GM23338 (cell line): ENCODE measurements around the gene DPH1. TPM values are rescaled to one million over a fixed set of nuclear protein-coding genes. Genes with fewer than 3 reads are reported as not detected.

Experiments used
- ATAC-seq: fragments of 200-7000 bp; cut with Tn5 transposase; 3 replicates; pipeline ENCODE4 v1.9.1; 2020
- DNase-seq: peaks from one replicate; pipeline ENCODE4 v3.0.0-alpha.2; 2015; ENCODE audit warnings: low spot score
- H2AFZ ChIP-seq: fragments of 200-600 bp; sonication (generic); 2 replicates; pipeline ENCODE4 v1.8.0; 2016; ENCODE audit warnings: antibody characterized with exemption, mild to moderate bottlenecking, moderate library complexity
- H3F3A ChIP-seq: fragments of 200-600 bp; sonication (generic); replicated peaks from 2 replicates; pipeline ENCODE4 v1.8.0; 2017; ENCODE audit warnings: antibody characterized with exemption, mixed run types, low read depth
- H3K27ac ChIP-seq: fragments of 200-600 bp; sonication (generic); 2 replicates; pipeline ENCODE4 v1.6.1; 2016; ENCODE audit warnings: low read depth
- H3K27me3 ChIP-seq: fragments of 200-600 bp; sonication (generic); 2 replicates; pipeline ENCODE4 v1.8.0; 2016; ENCODE audit warnings: mild to moderate bottlenecking, mixed run types, moderate library complexity; ENCODE audit not compliant: insufficient read depth
- H3K36me3 ChIP-seq: fragments of 200-600 bp; sonication (generic); 2 replicates; pipeline ENCODE4 v1.8.0; 2016; ENCODE audit warnings: mild to moderate bottlenecking; ENCODE audit not compliant: insufficient read depth
- H3K4me1 ChIP-seq: fragments of 200-600 bp; sonication (generic); 2 replicates; pipeline ENCODE4 v1.8.0; 2016; ENCODE audit warnings: mild to moderate bottlenecking, moderate library complexity; ENCODE audit not compliant: insufficient read depth
- H3K4me2 ChIP-seq: fragments of 200-600 bp; sonication (generic); 2 replicates; pipeline ENCODE4 v1.7.1; 2017; ENCODE audit warnings: mixed run types
- H3K4me3 ChIP-seq: fragments of 200-600 bp; sonication (generic); 2 replicates; pipeline ENCODE4 v1.6.1; 2016; ENCODE audit warnings: mixed run types
- H3K79me2 ChIP-seq: fragments of 200-600 bp; sonication (generic); replicated peaks from 2 replicates; pipeline ENCODE4 v1.8.0; 2017; ENCODE audit warnings: mild to moderate bottlenecking; ENCODE audit not compliant: insufficient read depth
- H3K9me2 ChIP-seq: fragments of 200-600 bp; sonication (generic); 2 replicates; pipeline ENCODE4 v1.8.0; 2017; ENCODE audit not compliant: insufficient read depth
- H4K20me1 ChIP-seq: fragments of 200-600 bp; sonication (generic); replicated peaks from 2 replicates; pipeline ENCODE4 v1.8.0; 2017; ENCODE audit warnings: mild to moderate bottlenecking; ENCODE audit not compliant: insufficient read depth
- H3K27ac Mint-ChIP-seq: 2 replicates; pipeline ENCODE4 v1.8.0; 2020; ENCODE audit warnings: inconsistent platforms, mild to moderate bottlenecking, moderate library complexity, mixed read lengths
- H3K27me3 Mint-ChIP-seq: 3 replicates; pipeline ENCODE4 v1.8.0; 2022; ENCODE audit warnings: low read depth, mild to moderate bottlenecking, moderate library complexity, mixed read lengths, inconsistent platforms; ENCODE audit not compliant: insufficient read depth, poor library complexity
- H3K36me3 Mint-ChIP-seq: 3 replicates; pipeline ENCODE4 v1.8.0; 2021; ENCODE audit warnings: low read depth, mild to moderate bottlenecking, inconsistent platforms, moderate library complexity, mixed read lengths
- H3K4me1 Mint-ChIP-seq: 3 replicates; pipeline ENCODE4 v1.8.0; 2020; ENCODE audit warnings: mild to moderate bottlenecking, inconsistent platforms, mixed read lengths
- H3K4me3 Mint-ChIP-seq: 3 replicates; pipeline ENCODE4 v1.8.0; 2021; ENCODE audit warnings: moderate library complexity, mild to moderate bottlenecking, inconsistent platforms, mixed read lengths
- H3K9me3 Mint-ChIP-seq: 3 replicates; pipeline ENCODE4 v1.8.0; 2020; ENCODE audit warnings: moderate library complexity, mild to moderate bottlenecking, inconsistent platforms, mixed read lengths
- CREB1 ChIP-seq: fragments of 250-450 bp; sonication (Bioruptor Pico); IDR thresholded peaks from 2 replicates; pipeline ENCODE4 v1.5.0; 2020; ENCODE audit warnings: low read depth, mild to moderate bottlenecking, moderate library complexity
- EZH2 ChIP-seq: fragments of 200-600 bp; sonication (generic); IDR thresholded peaks from one replicate; pipeline ENCODE4 v1.8.0; 2017; ENCODE audit warnings: antibody characterized with exemption, mild to moderate bottlenecking, low read depth; ENCODE audit not compliant: unreplicated experiment
- EZH2phosphoT487 ChIP-seq: fragments of 200-600 bp; sonication (generic); IDR thresholded peaks from one replicate; pipeline ENCODE4 v1.8.1; 2018; ENCODE audit warnings: antibody characterized with exemption; ENCODE audit not compliant: unreplicated experiment
- JUNB ChIP-seq: IDR thresholded peaks from one replicate; pipeline ENCODE4 v1.6.1; 2016; ENCODE audit warnings: antibody characterized with exemption; ENCODE audit not compliant: unreplicated experiment
- NANOG ChIP-seq: IDR thresholded peaks from 2 replicates; pipeline ENCODE4 v1.6.1; 2016; ENCODE audit warnings: antibody characterized with exemption, borderline replicate concordance
- STAT1 ChIP-seq: IDR thresholded peaks from one replicate; pipeline ENCODE4 v1.6.1; 2016; ENCODE audit warnings: antibody characterized with exemption; ENCODE audit not compliant: unreplicated experiment
- ZNF114 ChIP-seq: fragments of 250-450 bp; sonication (Bioruptor Pico); IDR thresholded peaks from 2 replicates; pipeline ENCODE4 v1.5.0; 2020; ENCODE audit warnings: mild to moderate bottlenecking, moderate library complexity
- polyA plus RNA-seq: library from polyadenylated mRNA; unstranded; fragments of >200 nt; fragmentation: Nextera tagmentation; extraction: Ambion mirVana; gene quantifications from 2 replicates; pipeline ENCODE4 v1.2.1, GENCODE V29; 2016
- total RNA-seq: library from RNA; depleted of rRNA; stranded (reverse); fragments of >200 nt; shearing (Covaris generic); gene quantifications from 2 replicates; pipeline ENCODE4 v1.2.3, GENCODE V29; 2014
- TF ChIP-seq, protein P1 (sequence below): fragments of 250-450 bp; sonication (Bioruptor Pico); IDR thresholded peaks from 2 replicates; pipeline ENCODE4 v1.5.0; 2020; ENCODE audit warnings: mild to moderate bottlenecking, moderate library complexity
- TF ChIP-seq, protein P2 (sequence below): IDR thresholded peaks from one replicate; pipeline ENCODE4 v1.6.1; 2018; ENCODE audit warnings: antibody characterized with exemption; ENCODE audit not compliant: unreplicated experiment
- TF ChIP-seq, protein P3 (sequence below), 2 experiments: fragments of 200-600 bp in 1 of 2; sonication (generic) in 1 of 2; conservative IDR thresholded peaks; 2 replicates each; pipeline versions ENCODE4 v1.5.1 to v1.6.1; 2016 to 2017; ENCODE audit warnings: antibody characterized with exemption in 2 of 2, low read depth in 2 of 2, mild to moderate bottlenecking in 2 of 2, moderate library complexity in 1 of 2

The DPH1 gene
- total and polyA plus RNA-seq, 2 experiments from 2014 or later, result 11.8 to 28.2 TPM

DNA sequence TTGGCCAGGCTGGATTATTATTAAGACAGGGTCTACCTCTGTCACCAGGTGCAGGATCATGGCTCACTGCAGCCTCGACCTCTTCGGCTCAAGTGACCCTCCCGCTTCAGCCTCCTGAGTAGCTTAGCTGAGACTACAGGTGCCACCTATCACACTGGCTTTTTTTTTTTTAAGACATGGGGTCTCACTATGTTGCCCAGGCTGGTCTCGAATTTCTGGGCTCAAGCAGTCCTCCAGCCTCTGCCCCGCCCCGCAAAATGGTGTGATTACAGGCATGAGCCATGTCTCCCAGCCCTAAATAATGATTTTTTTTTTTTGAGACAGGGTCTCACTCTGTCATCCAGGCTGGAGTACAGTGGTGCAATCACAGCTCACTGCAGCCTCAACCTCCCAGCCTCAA lies 17.6 kb downstream of the DPH1 start:
- Histone ChIP-seq H3F3A (peaks cover 15% of the 10 kb centered on the region), H3K27me3 (peaks cover 69% of the 10 kb centered on the region), H3K79me2 (no peaks in the 10 kb centered on the region), H3K4me3 (no peak overlapping the region), H2AFZ (no peak overlapping the region), H4K20me1 (no peaks in the 10 kb centered on the region; the same call in 1 of the 2 replicates), H3K36me3 (peaks cover 7% of the 10 kb centered on the region; the same call in 1 of the 2 replicates), H3K9me2 (no peaks in the 10 kb centered on the region), H3K4me1 (peaks cover 3% of the 10 kb centered on the region; the same call in 1 of the 2 replicates), H3K27ac (no peak overlapping the region), H3K4me2 (no peak overlapping the region)
- TF ChIP-seq NANOG (no peak), ZNF114 (no peak), EZH2 (no peak), EZH2phosphoT487 (no peak), JUNB (no peak), CREB1 (no peak), STAT1 (no peak)
- TF ChIP-seq, protein P1, sequence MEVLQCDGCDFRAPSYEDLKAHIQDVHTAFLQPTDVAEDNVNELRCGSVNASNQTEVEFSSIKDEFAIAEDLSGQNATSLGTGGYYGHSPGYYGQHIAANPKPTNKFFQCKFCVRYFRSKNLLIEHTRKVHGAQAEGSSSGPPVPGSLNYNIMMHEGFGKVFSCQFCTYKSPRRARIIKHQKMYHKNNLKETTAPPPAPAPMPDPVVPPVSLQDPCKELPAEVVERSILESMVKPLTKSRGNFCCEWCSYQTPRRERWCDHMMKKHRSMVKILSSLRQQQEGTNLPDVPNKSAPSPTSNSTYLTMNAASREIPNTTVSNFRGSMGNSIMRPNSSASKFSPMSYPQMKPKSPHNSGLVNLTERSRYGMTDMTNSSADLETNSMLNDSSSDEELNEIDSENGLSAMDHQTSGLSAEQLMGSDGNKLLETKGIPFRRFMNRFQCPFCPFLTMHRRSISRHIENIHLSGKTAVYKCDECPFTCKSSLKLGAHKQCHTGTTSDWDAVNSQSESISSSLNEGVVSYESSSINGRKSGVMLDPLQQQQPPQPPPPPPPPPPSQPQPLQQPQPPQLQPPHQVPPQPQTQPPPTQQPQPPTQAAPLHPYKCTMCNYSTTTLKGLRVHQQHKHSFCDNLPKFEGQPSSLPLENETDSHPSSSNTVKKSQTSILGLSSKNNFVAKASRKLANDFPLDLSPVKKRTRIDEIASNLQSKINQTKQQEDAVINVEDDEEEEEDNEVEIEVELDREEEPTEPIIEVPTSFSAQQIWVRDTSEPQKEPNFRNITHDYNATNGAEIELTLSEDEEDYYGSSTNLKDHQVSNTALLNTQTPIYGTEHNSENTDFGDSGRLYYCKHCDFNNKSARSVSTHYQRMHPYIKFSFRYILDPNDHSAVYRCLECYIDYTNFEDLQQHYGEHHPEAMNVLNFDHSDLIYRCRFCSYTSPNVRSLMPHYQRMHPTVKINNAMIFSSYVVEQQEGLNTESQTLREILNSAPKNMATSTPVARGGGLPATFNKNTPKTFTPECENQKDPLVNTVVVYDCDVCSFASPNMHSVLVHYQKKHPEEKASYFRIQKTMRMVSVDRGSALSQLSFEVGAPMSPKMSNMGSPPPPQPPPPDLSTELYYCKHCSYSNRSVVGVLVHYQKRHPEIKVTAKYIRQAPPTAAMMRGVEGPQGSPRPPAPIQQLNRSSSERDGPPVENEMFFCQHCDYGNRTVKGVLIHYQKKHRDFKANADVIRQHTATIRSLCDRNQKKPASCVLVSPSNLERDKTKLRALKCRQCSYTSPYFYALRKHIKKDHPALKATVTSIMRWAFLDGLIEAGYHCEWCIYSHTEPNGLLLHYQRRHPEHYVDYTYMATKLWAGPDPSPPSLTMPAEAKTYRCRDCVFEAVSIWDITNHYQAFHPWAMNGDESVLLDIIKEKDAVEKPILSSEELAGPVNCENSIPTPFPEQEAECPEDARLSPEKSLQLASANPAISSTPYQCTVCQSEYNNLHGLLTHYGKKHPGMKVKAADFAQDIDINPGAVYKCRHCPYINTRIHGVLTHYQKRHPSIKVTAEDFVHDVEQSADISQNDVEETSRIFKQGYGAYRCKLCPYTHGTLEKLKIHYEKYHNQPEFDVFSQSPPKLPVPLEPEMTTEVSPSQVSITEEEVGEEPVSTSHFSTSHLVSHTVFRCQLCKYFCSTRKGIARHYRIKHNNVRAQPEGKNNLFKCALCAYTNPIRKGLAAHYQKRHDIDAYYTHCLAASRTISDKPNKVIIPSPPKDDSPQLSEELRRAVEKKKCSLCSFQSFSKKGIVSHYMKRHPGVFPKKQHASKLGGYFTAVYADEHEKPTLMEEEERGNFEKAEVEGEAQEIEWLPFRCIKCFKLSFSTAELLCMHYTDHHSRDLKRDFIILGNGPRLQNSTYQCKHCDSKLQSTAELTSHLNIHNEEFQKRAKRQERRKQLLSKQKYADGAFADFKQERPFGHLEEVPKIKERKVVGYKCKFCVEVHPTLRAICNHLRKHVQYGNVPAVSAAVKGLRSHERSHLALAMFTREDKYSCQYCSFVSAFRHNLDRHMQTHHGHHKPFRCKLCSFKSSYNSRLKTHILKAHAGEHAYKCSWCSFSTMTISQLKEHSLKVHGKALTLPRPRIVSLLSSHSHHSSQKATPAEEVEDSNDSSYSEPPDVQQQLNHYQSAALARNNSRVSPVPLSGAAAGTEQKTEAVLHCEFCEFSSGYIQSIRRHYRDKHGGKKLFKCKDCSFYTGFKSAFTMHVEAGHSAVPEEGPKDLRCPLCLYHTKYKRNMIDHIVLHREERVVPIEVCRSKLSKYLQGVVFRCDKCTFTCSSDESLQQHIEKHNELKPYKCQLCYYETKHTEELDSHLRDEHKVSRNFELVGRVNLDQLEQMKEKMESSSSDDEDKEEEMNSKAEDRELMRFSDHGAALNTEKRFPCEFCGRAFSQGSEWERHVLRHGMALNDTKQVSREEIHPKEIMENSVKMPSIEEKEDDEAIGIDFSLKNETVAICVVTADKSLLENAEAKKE (CRISPR knock-in tag), result no peak
- TF ChIP-seq, protein P2, sequence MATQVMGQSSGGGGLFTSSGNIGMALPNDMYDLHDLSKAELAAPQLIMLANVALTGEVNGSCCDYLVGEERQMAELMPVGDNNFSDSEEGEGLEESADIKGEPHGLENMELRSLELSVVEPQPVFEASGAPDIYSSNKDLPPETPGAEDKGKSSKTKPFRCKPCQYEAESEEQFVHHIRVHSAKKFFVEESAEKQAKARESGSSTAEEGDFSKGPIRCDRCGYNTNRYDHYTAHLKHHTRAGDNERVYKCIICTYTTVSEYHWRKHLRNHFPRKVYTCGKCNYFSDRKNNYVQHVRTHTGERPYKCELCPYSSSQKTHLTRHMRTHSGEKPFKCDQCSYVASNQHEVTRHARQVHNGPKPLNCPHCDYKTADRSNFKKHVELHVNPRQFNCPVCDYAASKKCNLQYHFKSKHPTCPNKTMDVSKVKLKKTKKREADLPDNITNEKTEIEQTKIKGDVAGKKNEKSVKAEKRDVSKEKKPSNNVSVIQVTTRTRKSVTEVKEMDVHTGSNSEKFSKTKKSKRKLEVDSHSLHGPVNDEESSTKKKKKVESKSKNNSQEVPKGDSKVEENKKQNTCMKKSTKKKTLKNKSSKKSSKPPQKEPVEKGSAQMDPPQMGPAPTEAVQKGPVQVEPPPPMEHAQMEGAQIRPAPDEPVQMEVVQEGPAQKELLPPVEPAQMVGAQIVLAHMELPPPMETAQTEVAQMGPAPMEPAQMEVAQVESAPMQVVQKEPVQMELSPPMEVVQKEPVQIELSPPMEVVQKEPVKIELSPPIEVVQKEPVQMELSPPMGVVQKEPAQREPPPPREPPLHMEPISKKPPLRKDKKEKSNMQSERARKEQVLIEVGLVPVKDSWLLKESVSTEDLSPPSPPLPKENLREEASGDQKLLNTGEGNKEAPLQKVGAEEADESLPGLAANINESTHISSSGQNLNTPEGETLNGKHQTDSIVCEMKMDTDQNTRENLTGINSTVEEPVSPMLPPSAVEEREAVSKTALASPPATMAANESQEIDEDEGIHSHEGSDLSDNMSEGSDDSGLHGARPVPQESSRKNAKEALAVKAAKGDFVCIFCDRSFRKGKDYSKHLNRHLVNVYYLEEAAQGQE, result no peak
- TF ChIP-seq, protein P3, sequence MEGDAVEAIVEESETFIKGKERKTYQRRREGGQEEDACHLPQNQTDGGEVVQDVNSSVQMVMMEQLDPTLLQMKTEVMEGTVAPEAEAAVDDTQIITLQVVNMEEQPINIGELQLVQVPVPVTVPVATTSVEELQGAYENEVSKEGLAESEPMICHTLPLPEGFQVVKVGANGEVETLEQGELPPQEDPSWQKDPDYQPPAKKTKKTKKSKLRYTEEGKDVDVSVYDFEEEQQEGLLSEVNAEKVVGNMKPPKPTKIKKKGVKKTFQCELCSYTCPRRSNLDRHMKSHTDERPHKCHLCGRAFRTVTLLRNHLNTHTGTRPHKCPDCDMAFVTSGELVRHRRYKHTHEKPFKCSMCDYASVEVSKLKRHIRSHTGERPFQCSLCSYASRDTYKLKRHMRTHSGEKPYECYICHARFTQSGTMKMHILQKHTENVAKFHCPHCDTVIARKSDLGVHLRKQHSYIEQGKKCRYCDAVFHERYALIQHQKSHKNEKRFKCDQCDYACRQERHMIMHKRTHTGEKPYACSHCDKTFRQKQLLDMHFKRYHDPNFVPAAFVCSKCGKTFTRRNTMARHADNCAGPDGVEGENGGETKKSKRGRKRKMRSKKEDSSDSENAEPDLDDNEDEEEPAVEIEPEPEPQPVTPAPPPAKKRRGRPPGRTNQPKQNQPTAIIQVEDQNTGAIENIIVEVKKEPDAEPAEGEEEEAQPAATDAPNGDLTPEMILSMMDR (conservative IDR thresholded peaks at IDR 0.05; ENCODE audit: low read depth in 2 of 2), result no peak
- Mint-ChIP-seq H3K9me3 (no peaks in the 10 kb centered on the region; the same call in 2 of the 3 replicates), H3K36me3 (peaks cover 16% of the 10 kb centered on the region), H3K27me3 (peaks cover 44% of the 10 kb centered on the region), H3K4me1 (peaks cover 3% of the 10 kb centered on the region; the same call in 1 of the 3 replicates), H3K27ac (no peak overlapping the region), H3K4me3 (no peak overlapping the region)
- DNase-seq (no peak), ATAC-seq (no peak)
